Fibroblast of pulmonary artery (primary cell): ENCODE data around the gene OTX2.

Experiments used
- DNase-seq: peaks from one replicate; pipeline ENCODE4 v3.0.0-alpha.2; 2010; ENCODE audit warnings: low read depth
- H3K4me3 ChIP-seq: replicated peaks from 2 replicates; pipeline ENCODE4 v1.5.1; 2011; ENCODE audit warnings: low read depth, mild to moderate bottlenecking, control low read depth, low read length, moderate library complexity
- CTCF ChIP-seq: IDR thresholded peaks from 2 replicates; pipeline ENCODE4 v1.5.1; 2011; ENCODE audit warnings: mild to moderate bottlenecking, control low read depth, low read length, inconsistent platforms; ENCODE audit errors: missing control alignments

Gene OTX2

DNA sequence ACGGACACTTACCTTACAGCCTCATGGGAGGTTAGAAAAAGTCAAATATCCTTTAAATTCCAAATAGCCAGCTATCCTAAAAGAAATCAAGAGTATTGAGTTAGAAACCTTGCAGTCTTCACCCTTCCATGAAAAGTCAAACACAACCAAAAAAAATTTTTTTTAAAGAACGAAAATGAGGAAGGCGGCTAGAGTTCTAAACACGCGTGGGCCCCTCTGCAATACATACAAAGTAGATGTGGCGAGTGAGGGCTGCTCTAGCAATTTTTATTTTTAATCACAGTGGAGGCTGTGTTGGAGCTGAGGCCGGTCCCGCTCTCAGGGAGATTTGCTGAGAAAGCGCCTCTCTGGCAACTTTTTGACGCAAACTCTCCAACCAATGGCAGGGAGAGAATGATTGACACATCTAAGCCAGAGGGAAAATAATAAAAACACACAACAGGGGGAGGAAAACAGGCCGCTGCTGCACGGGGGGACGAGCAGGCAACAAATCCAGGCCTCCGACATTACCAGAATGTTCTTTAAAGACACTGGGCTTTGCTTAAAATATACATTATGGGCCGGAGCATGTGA is at the start of gene OTX2:
Gene OTX2, minus strand, starts transcription at position 333 of the 573 bp plus-strand sequence. CDS start 5,023 bp downstream, outside the sequence.
- no peak within 1 kb of the TSS for H3K4me3 ChIP-seq
- no peak for TF ChIP-seq CTCF
- DNase-seq, result no peak

GRCh38 chr14:56858422-56858821 is 48.1 kb upstream of the OTX2 start:
- DNase-seq, result no peak
- no peak for TF ChIP-seq CTCF

GRCh38 chr14:56857216-56857615 is 46.9 kb upstream of the OTX2 start:
- no peak for DNase-seq
- no peak overlapping the region for H3K4me3 ChIP-seq
- TF ChIP-seq CTCF, result no peak

More at GRCh38 chr14:56858422-56858821, 48.1 kb upstream of the OTX2 start:
- no peak overlapping the region for H3K4me3 ChIP-seq

- DNase-seq, result no peak
These were observed 45.7 kb upstream of the OTX2 start for GRCh38 chr14:56855891-56856461.

DNA sequence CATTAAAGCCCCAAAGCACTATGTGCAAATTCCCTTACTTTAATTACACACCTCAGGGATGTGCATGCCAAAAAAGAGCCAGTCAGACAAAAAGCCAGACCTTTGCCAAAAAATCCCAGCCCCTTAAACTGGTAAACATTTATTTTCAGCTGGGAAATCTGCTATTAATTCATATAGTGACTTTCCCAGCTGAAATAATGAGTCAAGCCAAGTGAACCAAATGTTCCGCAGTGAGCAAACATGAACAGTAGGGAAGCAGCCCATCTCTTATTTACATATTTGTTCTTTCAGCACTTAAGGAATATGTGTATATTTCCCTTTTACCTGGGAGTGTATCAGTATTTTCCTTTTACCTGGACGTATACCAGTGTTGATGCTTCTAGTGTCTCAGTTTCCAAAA is 44.0 kb upstream of the OTX2 start:
- TF ChIP-seq CTCF, result no peak
- DNase-seq, result no peak
- no peak overlapping the region for H3K4me3 ChIP-seq

More at GRCh38 chr14:56855891-56856461, 45.7 kb upstream of the OTX2 start:
- H3K4me3 ChIP-seq, result no peak overlapping the region
- no peak for TF ChIP-seq CTCF

DNA sequence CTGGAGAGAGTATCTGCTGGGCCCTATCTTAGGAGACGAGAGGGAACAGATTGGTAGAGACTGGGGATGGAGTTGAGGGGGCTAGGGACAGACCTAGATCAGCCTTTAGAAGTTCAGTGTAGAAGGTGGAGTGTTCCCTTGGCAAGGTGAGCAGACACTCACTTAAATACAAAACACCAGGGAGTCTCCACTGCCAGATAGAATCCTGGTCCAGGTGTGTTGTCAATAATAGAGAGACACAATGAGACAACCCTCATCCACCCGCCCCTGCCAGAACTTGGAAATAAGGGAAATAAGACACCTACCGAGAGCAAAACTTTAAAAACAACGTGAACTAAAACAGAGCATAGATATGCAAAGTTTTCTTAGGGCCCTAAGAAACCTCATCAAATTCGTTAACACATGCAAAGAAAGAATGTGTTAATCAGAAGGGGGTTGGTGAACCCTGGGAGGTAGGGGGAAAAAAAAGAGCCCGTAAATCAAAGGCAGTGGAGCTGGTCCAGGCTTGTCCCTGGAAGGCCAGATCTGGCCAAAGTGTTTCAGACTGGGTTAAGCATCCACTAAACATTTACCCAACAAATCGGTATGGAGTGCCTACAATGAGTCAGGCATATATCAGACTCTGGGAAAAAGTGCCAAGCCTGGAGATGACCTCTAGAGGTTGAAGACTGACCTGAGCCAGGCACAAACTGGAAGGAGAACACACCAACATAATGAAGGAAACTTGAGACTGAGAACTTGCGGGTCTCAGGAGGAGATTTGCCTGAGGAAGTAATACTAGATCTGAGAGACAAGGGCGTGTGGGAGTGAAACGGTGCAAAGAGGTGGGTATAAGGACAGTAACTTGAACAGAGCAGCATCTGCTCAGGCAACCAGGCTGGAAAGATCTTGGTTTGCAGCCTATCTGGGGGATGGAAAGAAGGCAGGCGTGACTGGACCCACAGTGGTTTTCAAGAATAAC is 37.0 kb upstream of the OTX2 start:
- TF ChIP-seq CTCF, result no peak
- H3K4me3 ChIP-seq, result no peak overlapping the region
- DNase-seq, result no peak
